GM23248 (cell line): Measurements from ENCODE around the gene DUSP22.

Experiments used
- EZH2 ChIP-seq: fragments of 200-600 bp; sonication (generic); IDR thresholded peaks from 2 replicates; pipeline ENCODE4 v1.6.1; 2018; ENCODE audit warnings: antibody characterized with exemption, mild to moderate bottlenecking; ENCODE audit not compliant: insufficient read depth, poor library complexity, severe bottlenecking
- EZH2phosphoT487 ChIP-seq: fragments of 200-600 bp; sonication (generic); IDR thresholded peaks from 2 replicates; pipeline ENCODE4 v1.6.1; 2018; ENCODE audit warnings: antibody characterized with exemption, moderate library complexity, mild to moderate bottlenecking, low read depth; ENCODE audit not compliant: insufficient read depth

- no peak for TF ChIP-seq EZH2
- no peak for TF ChIP-seq EZH2phosphoT487
Observed at GRCh38 chr6:318243-318890, 26.1 kb downstream of the DUSP22 start.
